Measurements from ENCODE around the gene C9orf153.

- TF ChIP-seq RARB (CRISPR knock-in tag; IDR thresholded peaks at IDR 0.05) (no peak), TOX (CRISPR knock-in tag; IDR thresholded peaks at IDR 0.05; ENCODE audit: borderline replicate concordance) (no peak), CREB5 (CRISPR knock-in tag; IDR thresholded peaks at IDR 0.05; ENCODE audit: low read depth) (no peak), ZNF565 (CRISPR knock-in tag; conservative IDR thresholded peaks at IDR 0.05; ENCODE audit: low read depth) (no peak), ARNTL (CRISPR knock-in tag; IDR thresholded peaks at IDR 0.05; ENCODE audit: borderline replicate concordance, low read depth) (no peak), PATZ1 (CRISPR knock-in tag; IDR thresholded peaks at IDR 0.05; ENCODE audit: borderline replicate concordance) (no peak), ZFP30 (CRISPR knock-in tag; IDR thresholded peaks at IDR 0.05) (no peak)
Measured at GRCh38 chr9:86285261-86285660, 25.8 kb upstream of the C9orf153 start.

Measured in SK-N-SH treated with all-trans-retinoic acid at 6 μM for 48 hours (cell line).